Measurements from ENCODE around the gene SHTN1.
A peak's percentile ranks its signal among the peaks of the same experiment; 100 is the strongest.

The SHTN1 gene

GRCh38 chr10:116915340-116915739 is 89.6 kb downstream of the SHTN1 start:
- no peak for DNase-seq

- no peak for DNase-seq
These were observed 91.3 kb downstream of the SHTN1 start for GRCh38 chr10:116913695-116914094.

- no peak for DNase-seq
These were observed 92.8 kb downstream of the SHTN1 start for GRCh38 chr10:116912162-116912561.

- no peak for DNase-seq
These were observed 94.1 kb downstream of the SHTN1 start for GRCh38 chr10:116910910-116911309.

GRCh38 chr10:116909307-116909706 is 95.7 kb downstream of the SHTN1 start:
- DNase-seq = no peak

GRCh38 chr10:116907245-116907987 is 97.6 kb downstream of the SHTN1 start:
- DNase-seq = no peak

- no peak for DNase-seq
These were observed 99.2 kb downstream of the SHTN1 start for GRCh38 chr10:116905845-116906210.

GRCh38 chr10:116899626-116900025 is 105.4 kb downstream of the SHTN1 start:
- no peak for DNase-seq

- no peak for DNase-seq
These were observed 111.3 kb downstream of the SHTN1 start for GRCh38 chr10:116893686-116894037.

GRCh38 chr10:116892907-116893685 is 111.9 kb downstream of the SHTN1 start:
- no peak for DNase-seq

GRCh38 chr10:116891208-116891607 is 113.8 kb downstream of the SHTN1 start:
- DNase-seq = peak; percentile 85

- DNase-seq = no peak
These were observed 115.9 kb downstream of the SHTN1 start for GRCh38 chr10:116889066-116889465.

GRCh38 chr10:116888380-116889055 is 116.5 kb downstream of the SHTN1 start:
- DNase-seq = no peak

GRCh38 chr10:116886772-116887171 is 118.2 kb downstream of the SHTN1 start:
- DNase-seq = no peak

GRCh38 chr10:116882639-116883038 is 122.3 kb downstream of the SHTN1 start:
- DNase-seq = no peak

- DNase-seq = peak; percentile 34
These were observed 124.1 kb downstream of the SHTN1 start for GRCh38 chr10:116880716-116881482.

GRCh38 chr10:116879817-116880216 is 125.2 kb downstream of the SHTN1 start:
- DNase-seq = no peak

- no peak for DNase-seq
These were observed 126.9 kb downstream of the SHTN1 start for GRCh38 chr10:116878123-116878522.

GRCh38 chr10:116877391-116877790 is 127.6 kb downstream of the SHTN1 start:
- DNase-seq = no peak

GRCh38 chr10:116875897-116876296 is 129.1 kb downstream of the SHTN1 start:
- DNase-seq = no peak

GRCh38 chr10:116873134-116873533 is 131.9 kb downstream of the SHTN1 start:
- DNase-seq = no peak

- DNase-seq = no peak
These were observed 134.0 kb downstream of the SHTN1 start for GRCh38 chr10:116870949-116871348.

GRCh38 chr10:116868722-116869121 is 136.3 kb downstream of the SHTN1 start:
- no peak for DNase-seq
